OCI-LY1 (cell line): ENCODE measurements around the gene PTGIS.

Experiments used
- CTCF ChIP-seq: fragments of 200-600 bp; sonication (generic), shearing (Covaris generic); IDR thresholded peaks from 2 replicates; pipeline ENCODE4 v1.5.1; 2017; ENCODE audit warnings: mild to moderate bottlenecking, antibody characterized with exemption, low read length, moderate library complexity, mixed read lengths
- EZH2 ChIP-seq: fragments of 200-600 bp; sonication (generic), shearing (Covaris generic); IDR thresholded peaks from 2 replicates; pipeline ENCODE4 v1.8.0; 2017; ENCODE audit warnings: borderline replicate concordance, mixed run types, mild to moderate bottlenecking, antibody characterized with exemption, low read length, moderate library complexity, mixed read lengths

GRCh38 chr20:49558826-49559225, 9.1 kb downstream of the PTGIS start:
- no peak for TF ChIP-seq CTCF
- no peak for TF ChIP-seq EZH2
